HPDE6-E6E7 (cell line): ENCODE measurements around the gene HTR2A.
A peak's percentile ranks its signal among the peaks of the same experiment; 100 is the strongest.

Experiments used
- DNase-seq: peaks from one replicate; pipeline ENCODE4 v3.0.0; 2011; ENCODE audit warnings: missing footprints; ENCODE audit errors: extremely low spot score

Gene HTR2A

DNA sequence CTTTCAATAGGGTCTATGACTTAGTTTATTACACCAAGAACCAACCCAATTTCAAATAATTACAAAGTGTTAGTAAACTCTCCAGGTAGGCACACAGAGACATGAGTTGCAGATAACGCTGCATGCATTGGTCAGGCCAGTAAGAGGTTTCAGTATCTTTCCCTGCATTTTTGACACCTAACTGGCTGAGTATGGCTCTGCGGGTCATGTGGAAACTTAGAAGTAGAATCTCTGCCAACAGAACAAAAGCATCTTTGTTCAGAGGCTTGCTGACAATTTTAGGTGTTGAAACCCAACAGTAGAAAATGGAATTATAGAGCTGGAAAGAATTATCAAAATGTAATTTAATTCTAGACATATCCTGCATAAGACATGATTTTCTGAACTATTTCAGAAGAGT is 25.3 kb downstream of the HTR2A start:
- DNase-seq = no peak

DNA sequence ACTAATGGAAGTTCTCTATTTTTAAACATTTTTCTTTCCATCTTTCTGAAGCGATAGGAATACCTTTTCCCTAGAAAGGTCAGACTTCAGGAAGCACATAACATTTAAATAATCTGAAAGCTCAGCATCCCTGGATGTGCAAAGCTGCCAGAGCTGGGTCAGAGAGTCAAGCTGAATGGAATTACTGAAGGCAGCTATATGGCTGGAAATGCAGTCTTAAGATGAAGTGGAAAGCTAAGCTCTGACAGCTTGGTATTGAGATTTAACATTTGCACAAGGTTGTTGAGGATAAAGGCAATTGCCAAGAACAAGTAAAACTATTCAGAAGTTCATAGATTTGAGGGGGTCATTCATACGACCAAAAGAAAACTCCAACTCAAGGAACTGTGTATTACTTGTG is 28.8 kb downstream of the HTR2A start:
- no peak for DNase-seq

DNA sequence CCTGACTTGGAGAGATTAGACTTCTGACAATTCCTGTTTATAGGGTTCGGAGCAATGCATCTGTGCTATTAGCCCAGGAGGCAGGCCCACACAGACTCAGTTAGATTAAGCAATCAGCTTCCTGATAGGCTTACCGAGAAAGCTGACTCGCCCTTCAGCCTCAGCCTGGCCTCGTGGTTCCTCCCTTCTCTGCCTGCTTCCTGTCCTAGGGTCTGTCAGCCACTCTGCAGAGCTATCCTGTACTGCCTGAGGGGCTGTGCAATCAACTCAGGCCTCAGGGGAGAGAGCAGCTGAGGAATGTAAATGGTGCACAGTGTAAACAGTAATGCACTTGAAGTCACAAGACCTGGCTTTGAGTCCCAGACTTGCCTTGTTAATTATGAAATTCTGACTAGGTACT is 30.7 kb downstream of the HTR2A start:
- DNase-seq = peak; percentile 1

DNA sequence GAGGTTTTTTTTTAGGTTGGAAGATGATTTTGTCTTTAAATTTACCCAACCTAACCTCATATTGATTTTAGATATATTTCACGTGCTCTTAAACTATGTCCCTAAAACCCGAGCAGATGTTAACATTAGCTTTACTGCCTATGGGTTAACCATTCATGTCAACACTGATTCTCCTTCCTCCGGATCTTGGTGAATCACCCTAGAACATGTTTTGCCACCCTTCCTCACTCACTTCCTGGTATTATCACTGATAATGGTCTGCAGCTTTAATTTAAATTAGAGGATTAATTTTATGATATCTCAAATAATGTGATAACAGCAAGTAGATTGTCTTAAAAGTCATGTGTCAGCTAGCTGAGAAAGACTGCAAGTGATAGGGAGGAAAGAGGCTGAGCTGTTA is 31.9 kb downstream of the HTR2A start:
- peak; percentile 1 for DNase-seq

DNA sequence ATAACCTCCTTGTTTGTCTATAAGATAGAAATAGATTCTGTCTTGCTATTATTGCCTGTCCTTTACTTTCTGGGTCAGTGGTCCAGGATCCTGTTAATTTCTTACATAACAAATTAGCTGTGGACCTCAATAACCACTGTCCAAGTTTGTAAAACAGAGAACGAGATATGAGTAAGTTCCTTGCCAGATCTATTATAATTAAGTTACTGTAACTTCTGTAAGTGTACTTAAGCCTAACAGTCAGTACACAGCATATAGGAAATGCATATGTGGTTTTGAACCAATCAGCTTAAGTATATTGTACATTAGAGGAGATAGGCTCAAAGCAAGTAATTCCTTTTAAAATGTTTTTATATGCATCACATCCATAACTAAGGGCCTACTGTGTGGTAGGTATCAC is 34.9 kb downstream of the HTR2A start:
- DNase-seq = no peak

DNA sequence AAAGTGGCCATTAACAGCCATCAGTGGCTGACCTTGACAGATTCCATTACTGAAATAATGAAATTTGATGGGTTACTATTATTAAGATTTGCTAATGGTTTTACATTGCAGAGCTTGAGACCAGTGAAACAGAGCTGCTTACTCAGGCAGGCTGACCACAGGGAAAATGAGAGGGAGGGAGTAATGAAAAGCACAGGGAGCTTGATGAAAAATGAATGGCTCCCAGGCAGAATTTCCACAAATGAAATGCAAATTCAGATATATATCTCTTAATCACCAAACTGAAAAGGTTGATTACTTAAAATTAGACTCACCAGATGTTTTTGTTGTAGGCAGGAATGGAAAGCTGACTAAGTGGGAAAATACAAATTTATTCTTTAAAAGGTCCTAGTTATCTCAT is 36.1 kb downstream of the HTR2A start:
- no peak for DNase-seq

DNA sequence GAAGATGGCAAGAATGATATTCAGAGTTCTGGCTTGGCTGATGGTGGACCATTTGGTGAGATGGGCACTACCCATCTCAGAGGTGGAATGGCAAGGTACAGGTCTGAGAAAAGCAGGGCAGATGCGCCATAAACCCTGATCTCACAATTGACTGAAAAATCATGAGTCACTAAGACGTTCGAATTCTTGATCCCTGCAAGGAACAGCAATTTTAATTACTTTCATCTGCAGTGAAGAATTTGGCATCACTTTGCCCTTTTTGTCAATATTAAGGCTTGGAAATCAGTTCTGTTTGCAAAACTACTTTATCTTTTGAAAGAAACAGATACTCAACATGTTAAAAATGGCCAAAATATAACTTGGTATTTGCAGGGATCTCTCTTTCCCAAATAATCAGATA is 38.1 kb downstream of the HTR2A start:
- DNase-seq = no peak

DNA sequence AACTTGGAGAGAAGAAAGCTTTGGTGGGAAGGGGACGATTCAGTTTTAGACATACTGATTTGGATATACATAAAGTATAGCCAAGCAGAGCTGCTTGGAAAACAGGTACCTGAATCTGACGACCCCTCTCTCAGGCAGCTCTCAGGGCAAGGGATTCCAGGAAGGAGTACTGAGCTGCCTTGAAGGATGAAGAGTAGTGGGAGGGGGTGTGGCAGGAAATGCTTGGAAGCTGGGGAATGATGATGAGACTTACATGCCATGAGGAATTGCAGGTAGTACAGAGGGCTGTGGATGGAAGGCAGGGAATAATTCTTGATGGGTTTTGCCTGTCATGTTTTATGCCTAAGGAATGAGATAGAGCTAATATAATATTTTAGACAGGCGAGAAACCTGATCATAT is 38.7 kb downstream of the HTR2A start:
- no peak for DNase-seq

DNA sequence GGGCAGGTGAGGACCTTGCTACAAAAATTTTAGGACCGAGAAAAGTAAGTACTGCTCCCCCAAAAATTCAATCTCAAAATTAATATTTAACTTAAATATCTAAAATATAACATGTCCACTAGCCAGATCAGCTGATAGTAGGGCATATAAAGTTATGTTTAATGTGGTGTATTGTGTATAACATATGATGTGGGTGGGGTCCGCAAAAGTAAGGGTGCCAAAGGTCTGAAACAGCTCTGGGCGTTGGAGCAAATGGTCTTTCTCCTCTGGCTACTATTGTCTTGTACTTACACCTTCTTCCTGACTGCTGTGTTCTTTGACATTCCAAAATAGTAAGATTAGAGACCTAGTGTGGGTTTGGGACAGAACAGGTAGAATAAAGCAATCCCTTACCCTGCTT is 41.2 kb downstream of the HTR2A start:
- DNase-seq = no peak

DNA sequence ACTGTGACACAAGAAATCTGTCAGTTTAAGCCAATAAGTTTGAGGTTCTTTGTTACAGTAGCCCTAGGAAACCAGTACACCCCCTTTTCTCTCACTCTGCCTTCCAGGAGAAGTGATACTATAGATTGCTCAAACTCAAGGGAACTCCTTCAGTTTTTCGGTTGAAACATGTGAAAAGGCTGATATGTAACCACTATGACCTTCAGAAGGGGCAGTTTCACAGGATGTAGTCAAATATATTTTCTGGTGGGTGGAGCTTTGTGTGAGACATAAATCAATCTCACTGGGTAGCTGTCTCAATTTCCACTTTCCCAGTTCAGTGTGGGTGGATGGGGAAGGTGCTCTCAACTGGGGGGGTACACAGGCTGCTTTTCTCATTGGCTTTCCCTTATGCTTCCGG is 41.7 kb downstream of the HTR2A start:
- DNase-seq = no peak

DNA sequence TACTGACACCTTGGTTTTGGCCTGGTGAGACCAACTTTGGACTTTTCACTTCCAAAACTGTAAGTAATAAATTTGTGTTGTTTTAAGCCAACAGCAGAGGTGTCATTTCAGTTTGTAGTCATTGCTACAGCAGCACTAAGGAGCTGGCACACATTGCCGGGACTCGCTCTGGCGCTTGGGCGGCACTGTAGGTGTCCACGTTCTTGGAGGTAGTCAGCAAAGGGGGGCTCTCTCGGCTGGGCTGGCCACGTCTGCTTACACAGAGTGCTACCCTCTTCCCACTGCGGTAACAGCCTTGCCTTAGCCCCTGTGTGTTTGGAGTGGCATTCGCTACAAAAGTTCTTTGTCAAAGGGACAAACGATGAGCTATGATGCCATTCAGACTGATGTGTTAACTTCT is 44.7 kb downstream of the HTR2A start:
- no peak for DNase-seq

DNA sequence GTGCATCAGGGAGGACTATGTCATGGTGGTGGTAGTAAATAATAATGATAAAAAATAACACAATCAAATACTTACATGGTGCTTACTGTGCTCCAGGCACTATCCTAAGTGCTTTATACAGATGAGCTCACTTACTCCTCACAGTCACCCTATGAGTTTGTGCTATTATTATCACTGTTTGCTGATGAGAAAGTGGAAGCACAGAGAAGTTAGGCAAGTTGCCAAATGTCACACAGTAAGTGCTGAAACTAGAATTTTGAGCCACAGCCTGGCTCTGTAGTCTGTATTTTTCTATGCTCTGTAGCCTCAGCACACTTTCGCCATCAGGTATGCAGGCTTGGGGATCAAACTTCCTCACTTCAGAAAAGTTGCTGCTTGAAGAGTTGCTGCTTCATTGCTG is 46.6 kb downstream of the HTR2A start:
- no peak for DNase-seq

DNA sequence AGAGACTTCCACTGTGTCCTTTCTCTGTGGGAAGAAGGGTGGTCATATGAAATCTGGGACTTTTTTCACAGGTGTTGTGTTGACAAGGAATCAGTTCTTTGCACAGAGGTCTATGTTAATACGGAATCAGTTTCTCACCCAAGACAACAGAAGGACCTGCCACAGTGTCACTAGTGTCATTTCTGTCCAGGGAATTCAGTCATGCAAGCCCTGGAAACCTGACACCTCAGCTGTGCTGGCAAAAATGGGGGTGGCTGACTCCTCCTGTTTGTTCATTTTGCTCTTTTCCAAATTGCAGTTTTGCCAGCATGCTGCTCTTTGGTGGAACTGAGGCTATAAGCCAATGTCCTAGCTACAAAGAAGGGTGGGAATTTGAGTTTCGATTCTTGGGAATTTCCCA is 50.1 kb downstream of the HTR2A start:
- DNase-seq = no peak

DNA sequence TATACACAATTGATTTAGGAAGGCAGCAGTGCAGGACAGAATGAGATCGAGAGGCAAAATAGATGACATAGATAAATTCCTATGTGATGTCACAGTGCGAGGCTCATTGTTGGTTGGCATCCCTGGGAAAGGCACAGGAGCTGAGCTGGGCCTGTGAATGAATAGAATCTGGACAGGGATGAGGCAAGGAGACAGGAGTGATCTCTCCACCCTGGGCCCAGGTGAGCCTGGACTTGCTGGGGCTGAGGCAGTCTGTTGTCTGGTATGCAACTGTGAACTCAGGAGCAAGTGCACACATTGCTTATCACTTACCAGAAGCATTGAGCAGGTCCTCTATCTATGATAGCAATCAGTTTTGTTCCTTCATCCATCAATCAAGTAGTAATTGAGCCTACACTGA is 51.7 kb downstream of the HTR2A start:
- DNase-seq = no peak

DNA sequence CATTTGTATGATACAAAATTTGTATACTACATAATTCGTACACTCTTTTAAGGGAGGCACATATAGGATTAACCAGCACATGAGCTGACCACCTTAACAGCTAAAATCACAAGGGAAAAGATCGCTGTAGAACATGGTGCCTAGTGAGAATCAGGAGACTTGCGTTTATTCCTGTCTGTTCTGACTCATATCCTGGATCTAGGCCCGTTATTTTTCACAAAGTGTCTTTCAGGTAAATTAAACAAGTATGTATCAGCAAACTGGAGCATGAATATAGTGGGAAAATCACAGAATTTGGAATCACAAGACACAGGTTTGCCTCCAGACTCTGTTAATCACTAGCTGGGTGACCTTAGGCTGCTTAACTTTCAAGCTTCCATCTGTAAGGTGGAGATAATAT is 52.4 kb downstream of the HTR2A start:
- DNase-seq = no peak

DNA sequence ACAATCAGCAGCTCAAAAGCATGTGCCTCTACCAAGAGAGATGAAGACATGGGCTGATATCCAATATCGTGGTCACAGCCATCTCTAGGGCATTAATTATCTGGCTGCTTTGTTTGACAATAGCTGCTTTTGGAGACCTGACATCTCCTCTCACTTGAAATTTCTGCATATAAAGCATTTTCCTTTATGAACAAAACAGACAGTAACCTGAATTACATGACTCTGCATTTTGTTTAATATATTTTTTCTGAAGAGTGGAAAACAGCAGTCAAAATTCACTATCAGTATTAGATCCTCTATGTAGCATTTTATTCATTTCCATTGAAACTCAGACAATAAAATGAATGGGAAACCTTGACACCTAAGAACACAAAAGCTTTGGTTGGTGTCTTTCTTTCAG is 57.5 kb downstream of the HTR2A start:
- no peak for DNase-seq

DNA sequence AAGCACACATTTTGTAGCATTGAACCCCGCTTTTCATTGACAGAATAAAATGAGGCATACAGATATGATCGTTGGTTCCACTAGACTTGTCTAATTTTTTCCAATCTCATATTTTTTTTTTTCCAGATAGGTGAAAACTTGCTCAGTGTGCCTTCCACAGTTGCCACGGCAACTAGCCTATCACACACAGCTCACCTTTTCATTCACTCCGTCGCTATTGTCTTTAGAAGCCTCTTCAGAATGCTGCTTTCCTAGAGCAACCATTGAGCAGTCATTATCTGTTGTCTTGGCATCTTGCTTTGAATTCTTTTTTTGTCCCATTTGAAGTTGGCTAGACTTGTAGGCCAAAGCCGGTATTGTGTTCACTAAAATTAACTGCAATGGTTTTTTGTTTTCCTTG is 62.2 kb downstream of the HTR2A start:
- DNase-seq = no peak

DNA sequence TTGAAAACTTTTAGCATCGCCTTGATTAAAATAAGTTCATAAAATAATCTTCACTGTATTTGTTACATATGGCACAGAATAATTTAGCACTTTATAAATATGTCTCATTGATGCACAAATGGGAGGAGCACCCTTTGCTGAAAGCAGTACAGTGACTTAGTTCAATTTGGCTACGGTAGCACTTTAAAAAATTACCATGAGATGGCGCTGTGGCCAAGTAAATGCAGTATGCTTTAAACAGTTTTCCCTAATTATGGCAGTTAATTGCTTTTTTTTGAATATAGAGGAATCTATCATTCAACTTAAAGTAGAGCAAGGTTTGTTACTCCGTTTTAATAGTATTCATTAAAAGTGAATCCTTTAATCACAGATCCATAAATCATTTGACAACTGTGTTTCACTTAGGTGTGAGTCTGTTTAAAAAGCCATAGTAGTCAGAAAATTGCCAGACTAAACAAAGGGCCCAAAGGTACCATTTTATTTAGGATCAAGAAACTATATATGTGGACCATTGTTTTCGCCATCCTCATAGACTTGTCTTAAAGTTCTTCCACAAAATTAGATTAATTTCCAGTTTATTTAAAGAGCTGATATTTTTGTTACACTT is 65.2 kb downstream of the HTR2A start:
- peak; percentile 0 for DNase-seq

DNA sequence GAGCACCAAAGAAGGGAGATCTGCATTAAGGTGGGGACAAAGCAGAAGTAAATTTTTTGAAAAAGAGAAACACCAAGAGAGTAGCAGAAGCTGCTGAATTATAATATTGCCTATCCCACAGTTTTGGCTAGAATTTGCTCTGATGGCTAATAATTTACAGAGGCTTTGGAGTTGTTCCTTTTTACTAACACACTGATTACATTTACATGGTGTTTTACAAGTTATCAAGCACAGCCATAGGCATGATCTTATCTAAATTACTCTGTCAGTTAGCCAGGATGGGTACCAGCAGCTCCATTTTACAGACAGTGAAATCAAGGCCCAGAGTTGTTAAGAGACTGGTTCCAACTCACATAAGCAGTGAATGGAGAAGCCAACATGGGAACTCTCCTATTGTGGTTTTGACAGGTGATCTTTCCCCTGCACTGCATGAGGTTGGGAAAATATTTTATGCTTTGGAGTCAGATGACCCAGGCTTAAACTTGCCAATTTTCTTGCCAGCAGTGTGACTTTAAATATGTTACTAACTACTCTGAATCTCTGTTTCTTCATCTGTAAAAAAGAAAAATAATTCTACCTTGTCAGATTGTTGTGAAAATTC is 66.3 kb downstream of the HTR2A start:
- DNase-seq = no peak

DNA sequence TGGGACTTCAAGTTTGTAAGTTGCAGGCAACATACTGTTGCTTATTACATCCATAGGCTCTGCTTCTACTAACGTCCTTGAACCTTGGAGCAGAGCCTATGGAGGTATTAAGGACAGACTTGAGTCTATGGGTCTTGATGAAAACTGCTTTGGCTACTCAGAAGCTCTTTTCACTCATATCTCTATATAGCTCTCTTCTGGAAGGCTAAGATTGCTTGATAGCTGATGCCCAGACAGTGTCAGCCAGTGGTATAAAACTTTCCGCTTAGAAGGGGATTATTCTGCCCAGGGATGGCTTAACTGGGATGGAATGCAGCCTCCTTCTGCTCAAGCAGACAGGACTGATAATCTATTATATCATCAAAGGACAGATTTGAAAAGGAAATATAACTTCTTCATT is 74.3 kb downstream of the HTR2A start:
- no peak for DNase-seq

DNA sequence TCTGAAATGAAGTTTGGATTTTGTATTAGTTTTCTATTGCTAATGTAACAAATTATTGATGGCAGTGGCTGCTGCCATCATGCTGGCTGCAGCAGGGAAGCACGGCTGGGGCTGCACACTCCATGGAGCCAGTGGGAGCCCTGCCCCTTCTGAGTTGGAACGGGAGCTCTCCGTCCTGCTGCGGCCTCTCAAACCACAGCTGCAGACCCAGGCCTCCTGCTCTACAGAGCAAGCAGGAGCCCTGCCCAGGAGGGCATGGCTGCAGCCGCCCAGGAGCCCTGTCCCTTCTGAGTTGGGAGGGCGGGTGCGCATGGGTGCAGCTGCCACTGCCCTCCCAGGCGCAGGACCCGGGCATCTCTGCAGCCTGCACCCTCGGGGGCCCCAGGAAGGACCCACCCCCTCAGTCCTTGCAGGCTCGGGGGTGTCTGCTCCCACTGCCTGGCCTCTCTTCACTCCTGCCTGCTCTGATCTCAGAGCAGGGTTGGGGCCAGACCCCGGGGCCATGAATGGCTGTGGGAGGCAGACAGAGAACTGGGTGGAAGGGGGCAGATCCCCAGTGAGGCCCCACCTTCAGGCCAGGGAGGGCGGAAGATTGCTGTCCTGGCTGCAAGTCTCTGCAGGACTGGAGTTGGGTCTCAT is 78.9 kb downstream of the HTR2A start:
- no peak for DNase-seq

DNA sequence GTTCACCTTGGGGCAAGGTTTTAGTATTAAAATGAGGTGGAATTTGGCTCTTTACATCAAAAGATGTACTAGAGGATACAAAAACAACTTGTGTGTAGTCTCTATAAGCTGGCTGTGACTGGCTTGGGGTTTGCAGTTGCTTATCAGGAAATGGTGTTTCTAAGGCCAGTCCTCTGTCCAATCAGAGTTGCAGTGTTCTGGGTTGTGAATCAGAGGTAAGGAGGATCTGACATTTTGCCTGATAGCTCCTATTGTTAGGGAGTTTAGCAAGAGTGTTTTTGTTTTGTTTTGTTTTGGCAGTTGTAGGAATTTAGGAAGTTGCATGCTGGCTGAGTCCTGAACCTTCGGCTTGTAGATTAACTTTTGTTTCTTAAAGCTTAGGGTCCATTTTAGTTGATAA is 79.8 kb downstream of the HTR2A start:
- no peak for DNase-seq

DNA sequence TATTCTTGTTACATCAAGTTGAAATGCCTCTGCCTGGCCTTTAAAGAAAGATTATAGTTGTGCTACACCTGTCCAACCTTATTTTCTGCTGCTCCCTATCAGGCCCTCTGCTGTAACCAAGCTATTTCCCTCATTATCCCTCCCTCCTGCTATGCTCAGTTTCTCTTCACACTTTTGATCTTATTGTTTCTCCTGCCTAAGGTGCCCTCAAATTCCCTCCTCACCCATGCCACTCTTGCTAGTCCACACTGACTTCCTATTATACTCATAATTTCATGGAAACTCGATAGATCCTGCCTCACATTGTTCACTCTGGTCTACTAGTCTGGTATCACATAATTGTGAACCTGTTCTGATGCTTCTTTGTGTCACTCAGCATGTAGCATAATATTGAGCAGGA is 80.5 kb downstream of the HTR2A start:
- DNase-seq = no peak

DNA sequence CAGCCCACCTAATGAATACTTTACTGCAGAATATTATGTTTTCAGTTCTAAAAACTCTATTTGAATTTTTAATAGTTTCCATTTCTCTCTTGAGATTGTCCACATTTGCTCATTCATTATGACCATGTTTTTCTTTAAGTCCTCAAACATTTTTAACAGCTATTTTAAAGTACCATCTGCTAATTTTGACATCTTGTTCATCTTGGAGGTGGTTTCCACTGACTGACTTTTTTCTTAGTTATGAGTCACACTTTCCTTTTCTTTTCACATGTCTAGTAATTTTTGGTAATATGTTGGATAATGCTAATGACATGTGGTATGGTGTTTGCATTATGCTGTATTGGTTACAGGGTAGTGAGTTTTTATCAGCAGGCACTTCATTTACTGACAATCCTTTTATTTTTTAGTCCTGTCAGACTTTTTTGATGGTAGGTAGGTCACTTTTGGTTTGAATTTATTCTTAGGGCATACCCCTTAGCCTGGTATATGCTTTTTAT is 84.5 kb downstream of the HTR2A start:
- no peak for DNase-seq
